SU-DHL-6 (cell line): ENCODE data around the gene SMG7.

Experiments
- H2AFZ ChIP-seq: fragments of 200-600 bp; sonication (generic); 2 replicates; pipeline ENCODE4 v1.6.1; 2014; ENCODE audit warnings: low read depth, mild to moderate bottlenecking, moderate library complexity, mixed read lengths, antibody characterized with exemption, low read length; ENCODE audit not compliant: severe bottlenecking
- H3F3A ChIP-seq: fragments of 200-600 bp; shearing (Covaris generic); 2 replicates; pipeline ENCODE4 v1.6.0; 2016; ENCODE audit warnings: antibody characterized with exemption, mild to moderate bottlenecking; ENCODE audit not compliant: insufficient read depth
- H3K27ac ChIP-seq: fragments of 200-600 bp; sonication (generic); 2 replicates; pipeline ENCODE4 v1.5.1; 2016; ENCODE audit warnings: low read depth, mild to moderate bottlenecking, low read length, moderate library complexity, mixed read lengths
- H3K27me3 ChIP-seq: fragments of 200-600 bp; sonication (generic), shearing (Covaris generic); 2 replicates; pipeline ENCODE4 v1.6.0; 2014; ENCODE audit warnings: mild to moderate bottlenecking, low read length
- H3K36me3 ChIP-seq: fragments of 200-600 bp; sonication (generic); 2 replicates; pipeline ENCODE4 v1.6.1; 2014; ENCODE audit warnings: mild to moderate bottlenecking, low read length, mixed read lengths
- H3K4me2 ChIP-seq: fragments of 300-600, 200-600 bp; shearing (Covaris generic), sonication (generic); 2 replicates; pipeline ENCODE4 v1.6.0; 2014; ENCODE audit warnings: low read length, low read depth, mild to moderate bottlenecking; ENCODE audit not compliant: poor library complexity, severe bottlenecking
- H3K4me3 ChIP-seq: fragments of 200-600 bp; sonication (generic); 2 replicates; pipeline ENCODE4 v1.5.1; 2014; ENCODE audit warnings: antibody characterized with exemption, low read length, mild to moderate bottlenecking, mixed read lengths; ENCODE audit not compliant: insufficient read depth, poor library complexity, severe bottlenecking
- H3K79me2 ChIP-seq: fragments of 200-600 bp; sonication (generic); 2 replicates; pipeline ENCODE4 v1.6.1; 2014; ENCODE audit warnings: mild to moderate bottlenecking, low read length, moderate library complexity; ENCODE audit not compliant: insufficient read depth
- H3K9ac ChIP-seq: fragments of 200-600 bp; sonication (generic); 2 replicates; pipeline ENCODE4 v1.7.0; 2014; ENCODE audit warnings: mild to moderate bottlenecking, low read length
- H3K9me2 ChIP-seq: fragments of 200-600 bp; sonication (generic); replicated peaks from 2 replicates; pipeline ENCODE4 v1.6.1; 2014; ENCODE audit warnings: low read length; ENCODE audit not compliant: insufficient read depth
- H3K9me3 ChIP-seq: fragments of 200-600 bp; sonication (generic); 2 replicates; pipeline ENCODE4 v1.6.1; 2014; ENCODE audit warnings: low read length, mixed read lengths; ENCODE audit not compliant: insufficient read depth
- H4K20me1 ChIP-seq: fragments of 200-600 bp; sonication (generic); 2 replicates; pipeline ENCODE4 v1.6.1; 2014; ENCODE audit warnings: low read depth, mild to moderate bottlenecking, antibody characterized with exemption, low read length, moderate library complexity, mixed read lengths
- CTCF ChIP-seq: fragments of 200-600 bp; sonication (generic); IDR thresholded peaks from one replicate; pipeline ENCODE4 v1.5.1; 2017; ENCODE audit warnings: antibody characterized with exemption, mild to moderate bottlenecking, low read length, moderate library complexity; ENCODE audit not compliant: insufficient read depth, poor library complexity, severe bottlenecking
- EZH2phosphoT487 ChIP-seq: fragments of 200-600 bp; sonication (generic), shearing (Covaris generic); conservative IDR thresholded peaks from 2 replicates; pipeline ENCODE4 v1.6.1; 2018; ENCODE audit warnings: mild to moderate bottlenecking, antibody characterized with exemption, low read length, moderate library complexity, mixed read lengths

SMG7 gene

GRCh38 chr1:183431840-183432547 lies 40.3 kb upstream of the SMG7 start:
- Histone ChIP-seq H3K27ac (no peak overlapping the region), H3K9ac (no peak overlapping the region), H3K4me3 (no peak overlapping the region), H3K36me3 (no peaks in the 10 kb centered on the region), H4K20me1 (no peaks in the 10 kb centered on the region), H3K27me3 (no peaks in the 10 kb centered on the region), H3K79me2 (no peaks in the 10 kb centered on the region), H2AFZ (no peak overlapping the region), H3K4me2 (no peak overlapping the region), H3K9me2 (no peaks in the 10 kb centered on the region), H3F3A (no peaks in the 10 kb centered on the region), H3K9me3 (no peaks in the 10 kb centered on the region)
- TF ChIP-seq CTCF (no peak), EZH2phosphoT487 (no peak)

- Histone ChIP-seq H3K36me3 (no peaks in the 10 kb centered on the region), H2AFZ (no peak overlapping the region), H3K4me2 (no peak overlapping the region), H3F3A (no peaks in the 10 kb centered on the region), H3K9me3 (no peaks in the 10 kb centered on the region), H3K27ac (no peak overlapping the region), H3K9me2 (no peaks in the 10 kb centered on the region), H3K27me3 (no peaks in the 10 kb centered on the region), H3K9ac (no peak overlapping the region), H3K4me3 (no peak overlapping the region), H4K20me1 (no peaks in the 10 kb centered on the region), H3K79me2 (no peaks in the 10 kb centered on the region)
- TF ChIP-seq EZH2phosphoT487: no peak
- no peak for TF ChIP-seq CTCF
Measured at GRCh38 chr1:183432548-183432875, 39.8 kb upstream of the SMG7 start.

DNA sequence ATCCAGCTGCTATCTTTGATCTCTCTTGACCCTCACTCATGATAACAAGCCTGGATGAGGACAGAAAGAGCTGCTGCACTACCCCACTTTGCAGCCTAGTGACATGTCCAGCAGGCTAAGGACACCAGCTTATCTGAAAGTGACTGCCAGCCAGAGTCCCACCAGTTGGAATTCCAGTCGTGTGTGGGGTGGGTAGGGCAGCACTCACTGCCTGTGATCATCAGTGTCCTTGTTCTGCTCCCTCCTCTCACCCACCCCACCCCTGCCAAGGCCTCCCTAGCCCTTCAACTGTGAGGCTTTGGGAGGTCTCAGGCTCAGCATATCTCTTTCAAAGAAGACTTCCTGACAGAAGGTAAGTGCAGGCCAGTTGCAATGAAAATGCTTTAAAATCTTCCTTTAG lies 38.6 kb upstream of the SMG7 start:
- Histone ChIP-seq H4K20me1 (no peaks in the 10 kb centered on the region), H3K9me2 (no peaks in the 10 kb centered on the region), H2AFZ (no peak overlapping the region), H3K79me2 (no peaks in the 10 kb centered on the region), H3K9me3 (no peaks in the 10 kb centered on the region), H3K27ac (no peak overlapping the region), H3F3A (no peaks in the 10 kb centered on the region), H3K27me3 (no peaks in the 10 kb centered on the region), H3K4me2 (no peak overlapping the region), H3K36me3 (no peaks in the 10 kb centered on the region), H3K4me3 (no peak overlapping the region), H3K9ac (no peak overlapping the region)
- TF ChIP-seq EZH2phosphoT487 (no peak), CTCF (no peak)
